NCI-H82 (cell line): ENCODE data around the gene SNRNP70.

Experiments used
- DNase-seq: peaks from one replicate; lab custom pipeline; 2025; lab: John Stamatoyannopoulos, UW

Gene SNRNP70

DNA sequence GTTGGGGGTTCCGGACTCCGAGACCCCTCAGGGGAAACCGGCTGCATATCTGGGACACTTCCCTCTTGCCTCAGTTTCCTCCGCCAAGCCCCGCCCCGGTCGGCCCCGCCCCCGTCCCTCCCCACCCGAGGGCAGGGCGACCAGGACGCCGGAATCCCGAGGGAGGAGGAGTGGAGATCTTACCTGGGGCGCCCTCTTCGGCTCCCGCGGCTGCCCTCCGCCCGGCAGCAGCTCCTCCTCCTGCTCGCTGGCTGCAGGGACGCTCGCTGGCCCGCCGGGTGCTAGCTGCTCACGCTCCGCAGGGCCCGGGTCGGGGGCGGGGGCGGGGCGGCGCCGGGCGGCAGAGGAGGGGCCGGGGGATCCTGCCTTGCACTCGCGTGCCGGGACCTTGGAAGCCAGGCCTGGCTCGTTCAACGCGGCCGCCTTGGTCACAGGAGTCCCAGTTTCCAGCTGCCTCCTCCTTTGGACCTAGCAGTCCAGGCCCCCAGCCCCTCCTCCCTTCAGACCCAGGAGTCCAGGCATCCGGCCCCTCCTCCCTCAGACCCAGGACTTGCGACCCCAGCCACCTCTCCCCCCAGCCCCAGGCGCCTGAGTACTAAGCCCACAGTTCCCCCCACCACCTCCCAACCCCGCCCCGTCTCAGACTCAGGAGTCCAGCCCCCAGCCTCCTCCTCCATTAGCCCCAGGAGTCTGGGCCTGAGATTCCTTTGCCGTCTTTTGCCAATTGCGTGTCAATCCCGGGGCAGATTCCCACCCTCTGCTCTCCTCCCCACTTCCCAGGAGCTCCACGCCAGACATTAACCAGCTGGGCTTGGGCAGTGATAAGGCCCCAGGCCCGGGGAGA, 20.3 kb upstream of the SNRNP70 start, which contains the start of gene NTF4:
NTF4 (minus strand) TSS at position 51 of the 844 bp plus-strand sequence. CDS start 2,821 bp downstream, outside the sequence.
- DNase-seq: peak; percentile 43

DNA sequence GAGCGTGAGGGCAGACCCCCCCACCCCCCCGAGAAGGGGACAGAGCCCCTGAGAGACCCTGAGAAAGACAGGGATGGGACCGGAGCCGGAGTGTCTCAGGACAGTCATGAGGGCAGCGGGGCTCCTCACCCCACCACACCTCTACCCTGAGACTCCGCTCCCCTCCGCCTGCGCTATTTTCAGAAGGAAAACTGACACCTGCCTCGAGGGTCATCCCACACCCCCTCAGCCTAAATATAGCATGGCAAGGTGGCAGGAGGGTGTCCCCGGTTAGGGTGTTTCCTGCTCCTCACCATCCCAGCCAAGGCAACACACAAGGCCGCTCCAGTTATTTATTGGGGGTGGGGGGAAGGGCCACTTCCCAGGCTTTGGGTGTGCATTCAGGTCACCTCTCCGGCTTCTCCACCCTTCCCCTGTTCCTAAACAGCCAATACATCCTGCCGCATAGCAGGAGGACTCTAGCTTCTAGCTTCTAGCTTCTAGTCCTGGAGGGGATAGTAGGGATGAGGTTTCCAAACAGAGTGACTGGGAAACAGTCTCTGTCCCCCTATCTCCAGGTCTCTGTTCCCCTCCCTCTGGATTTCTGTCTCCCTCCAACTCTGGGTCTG, 19.2 kb upstream of the SNRNP70 start:
- DNase-seq: peak; percentile 21

DNA sequence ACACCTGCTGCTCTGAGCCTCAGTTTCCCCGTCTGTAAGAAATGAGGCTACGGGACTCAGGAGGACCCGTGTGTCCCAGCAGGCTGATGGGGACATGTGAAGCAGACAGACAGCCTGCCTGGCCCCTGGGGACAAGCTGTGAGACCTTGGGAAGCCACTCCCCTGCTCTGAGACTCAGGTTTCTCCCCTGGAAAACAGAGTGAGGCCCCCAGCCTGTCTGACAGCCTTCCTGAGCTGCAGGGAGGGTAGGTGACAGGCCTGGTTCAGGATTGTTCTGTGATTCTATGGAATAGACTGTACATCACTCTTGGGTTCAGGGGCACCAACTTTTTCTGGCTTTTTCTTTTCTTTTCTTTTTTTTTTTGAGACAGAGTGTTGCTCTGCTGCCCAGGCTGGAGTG, 17.7 kb upstream of the SNRNP70 start:
- DNase-seq: peak; percentile 24

DNA sequence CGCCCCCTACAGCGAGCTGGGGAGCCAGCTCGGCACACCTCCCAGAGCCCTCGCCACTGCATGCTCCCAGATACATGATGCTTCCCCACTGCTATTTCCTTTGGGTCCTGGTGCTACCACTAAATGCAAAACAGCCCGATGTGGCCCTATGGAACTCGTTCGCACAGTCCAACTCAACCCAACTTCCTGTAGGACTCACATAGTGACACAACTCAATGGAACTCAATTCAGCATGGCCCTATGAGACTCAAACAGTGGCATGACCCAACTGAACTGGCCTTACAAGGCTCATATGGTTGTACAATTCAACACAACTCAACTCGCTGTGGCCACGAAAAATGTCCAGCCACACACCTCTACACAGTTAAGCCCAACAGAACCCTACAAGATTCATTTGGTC, 16.2 kb upstream of the SNRNP70 start:
- DNase-seq: no peak

DNA sequence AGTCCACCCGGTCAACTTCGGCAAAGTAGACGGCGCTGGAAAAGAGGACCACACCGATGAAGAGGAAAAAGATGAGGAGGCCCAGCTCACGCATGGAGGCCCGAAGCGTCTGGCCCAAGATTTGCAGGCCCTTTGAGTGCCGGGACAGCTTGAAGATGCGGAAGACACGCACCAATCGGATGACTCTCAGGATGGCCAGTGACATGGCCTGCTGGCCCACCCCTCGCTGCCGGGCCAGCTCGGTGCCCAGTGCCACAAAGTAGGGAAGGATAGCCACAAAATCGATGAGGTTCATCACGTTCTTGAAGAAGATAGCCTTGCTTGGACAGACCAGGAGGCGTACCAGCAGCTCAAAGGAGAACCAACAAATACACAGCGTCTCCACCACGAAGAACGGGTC, 14.8 kb upstream of the SNRNP70 start:
- no peak for DNase-seq

DNA sequence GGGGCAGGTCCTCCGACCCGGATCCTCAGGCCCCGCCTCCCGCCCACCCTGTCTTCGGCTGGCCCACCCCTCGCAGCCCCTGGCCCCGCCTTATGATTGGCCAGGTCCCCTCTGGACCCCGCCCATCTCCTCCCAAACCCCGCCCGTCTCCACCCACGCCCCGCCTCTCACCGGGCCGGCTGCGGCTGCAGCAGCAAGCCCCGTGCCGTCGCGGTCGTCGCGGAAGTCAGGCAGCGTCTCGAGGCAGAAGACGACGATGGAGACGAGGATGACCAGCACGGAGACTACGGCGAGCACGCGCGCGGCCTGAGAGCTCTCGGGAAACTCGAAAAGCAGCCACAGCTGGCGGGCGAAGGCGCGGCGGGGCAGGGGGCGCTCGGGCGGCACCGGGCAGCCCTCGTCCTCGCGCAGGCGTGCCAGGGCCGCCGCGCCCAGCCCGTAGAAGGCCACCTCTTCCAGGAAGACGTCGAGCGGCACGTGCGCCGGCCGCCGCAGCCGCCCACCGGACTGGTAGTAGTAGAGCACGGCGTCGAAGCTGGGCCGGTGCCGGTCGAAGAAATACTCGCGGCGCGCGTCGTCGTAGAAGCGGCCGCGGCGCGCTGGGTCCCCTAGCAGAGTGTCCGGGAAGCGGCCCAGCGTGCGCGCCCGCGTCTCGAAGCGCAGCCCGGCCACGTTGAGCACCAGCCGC, 13.2 kb upstream of the SNRNP70 start:
- DNase-seq: peak; percentile 84

DNA sequence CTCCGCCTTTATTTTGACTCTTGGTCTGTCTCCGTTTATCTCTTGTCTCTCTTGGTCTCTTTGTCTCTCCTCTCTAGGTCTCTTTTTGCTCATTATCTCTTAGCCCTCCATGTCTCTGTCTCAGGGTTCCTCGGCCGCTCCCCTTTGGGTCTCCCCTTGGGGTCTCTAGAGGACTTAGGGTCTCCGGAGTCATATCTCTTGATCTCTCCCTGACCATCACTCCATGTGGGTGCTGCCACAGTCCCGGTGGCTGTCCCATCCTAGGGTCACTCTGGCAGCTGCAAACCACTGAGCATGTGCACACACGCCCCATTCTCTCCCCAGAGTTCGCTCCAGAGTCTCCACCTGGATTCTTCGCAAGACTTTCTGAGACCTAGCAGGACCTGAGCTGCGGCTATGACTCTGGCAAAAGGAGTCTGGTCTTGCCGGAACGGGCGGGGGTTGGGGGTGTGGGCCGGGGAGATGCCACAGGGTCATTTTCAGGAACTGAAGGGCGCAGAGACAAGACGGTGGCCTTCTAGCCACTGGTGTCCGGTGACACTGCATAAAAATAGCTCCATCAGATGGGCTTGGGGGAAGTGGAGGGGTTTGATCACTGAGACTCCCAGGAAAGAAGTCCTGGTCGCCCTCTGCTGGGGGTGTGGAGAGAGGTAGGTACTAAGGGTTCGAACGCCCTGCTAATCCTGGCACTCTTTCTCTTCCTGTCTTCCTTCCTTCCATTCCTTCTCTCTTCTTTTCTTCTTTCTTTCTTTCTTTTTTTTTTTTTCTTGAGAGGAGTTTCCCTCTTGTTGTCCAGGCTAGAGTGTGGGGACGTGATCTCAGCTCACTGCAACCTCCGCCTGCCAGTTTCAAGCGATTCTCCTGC, 11.5 kb upstream of the SNRNP70 start:
- peak; percentile 83 for DNase-seq

DNA sequence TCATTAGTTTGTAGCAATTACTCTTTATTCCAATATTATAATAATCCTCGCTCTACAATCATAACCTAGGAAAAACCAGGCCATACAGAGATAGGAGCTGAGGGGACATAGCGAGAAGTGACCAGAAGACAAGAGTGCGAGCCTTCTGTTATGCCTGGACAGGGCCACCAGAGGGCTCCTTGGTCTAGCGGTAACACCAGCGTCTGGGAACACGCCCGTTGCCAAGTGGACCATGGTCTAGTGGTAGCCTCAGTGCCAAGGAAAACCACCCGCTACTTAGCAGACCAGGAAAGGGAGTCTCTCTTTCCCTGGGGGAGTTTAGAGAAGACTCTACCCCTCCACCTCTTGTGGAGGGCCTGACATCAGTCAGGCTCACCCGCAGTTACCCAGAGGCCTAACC, 10.4 kb upstream of the SNRNP70 start:
- DNase-seq: peak; percentile 63

DNA sequence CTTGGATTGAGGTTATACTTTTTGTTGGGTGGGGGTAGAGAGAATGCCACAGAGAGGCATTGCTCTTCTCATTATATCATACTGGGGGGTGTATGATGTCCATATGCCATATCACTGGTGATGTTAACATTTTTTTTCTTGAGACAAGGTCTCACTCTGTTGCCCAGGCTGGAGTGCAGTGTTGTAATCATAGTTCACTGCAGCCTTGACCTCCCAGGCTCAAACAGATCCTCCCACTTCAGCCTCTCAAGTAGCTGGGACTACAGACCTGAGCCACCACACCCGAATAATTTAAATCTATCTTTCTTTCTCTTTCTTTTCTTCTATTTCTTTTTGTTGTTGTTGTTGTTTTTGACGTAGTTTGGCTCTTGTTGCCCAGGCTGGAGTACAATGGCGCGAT, 4.9 kb upstream of the SNRNP70 start:
- DNase-seq: no peak

DNA sequence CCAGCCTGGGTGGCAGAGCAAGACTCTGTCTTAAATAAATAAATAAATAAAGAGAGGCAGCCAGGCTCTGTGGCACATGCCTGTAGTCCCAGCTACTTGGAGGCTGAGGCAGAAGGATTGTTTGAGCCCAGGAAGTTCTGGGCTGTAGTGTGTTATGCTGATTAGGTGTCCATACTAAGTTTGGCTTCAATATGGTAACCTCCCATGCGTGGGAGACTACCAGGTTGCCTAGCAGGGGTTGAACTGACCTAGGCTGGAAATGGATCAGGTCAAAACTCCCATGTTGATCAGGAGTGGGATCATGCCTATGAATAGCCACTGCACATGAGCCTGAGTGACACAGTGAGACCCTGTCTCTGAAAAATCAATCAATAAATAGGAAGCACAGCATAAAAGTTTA, 4.0 kb upstream of the SNRNP70 start:
- DNase-seq: no peak

DNA sequence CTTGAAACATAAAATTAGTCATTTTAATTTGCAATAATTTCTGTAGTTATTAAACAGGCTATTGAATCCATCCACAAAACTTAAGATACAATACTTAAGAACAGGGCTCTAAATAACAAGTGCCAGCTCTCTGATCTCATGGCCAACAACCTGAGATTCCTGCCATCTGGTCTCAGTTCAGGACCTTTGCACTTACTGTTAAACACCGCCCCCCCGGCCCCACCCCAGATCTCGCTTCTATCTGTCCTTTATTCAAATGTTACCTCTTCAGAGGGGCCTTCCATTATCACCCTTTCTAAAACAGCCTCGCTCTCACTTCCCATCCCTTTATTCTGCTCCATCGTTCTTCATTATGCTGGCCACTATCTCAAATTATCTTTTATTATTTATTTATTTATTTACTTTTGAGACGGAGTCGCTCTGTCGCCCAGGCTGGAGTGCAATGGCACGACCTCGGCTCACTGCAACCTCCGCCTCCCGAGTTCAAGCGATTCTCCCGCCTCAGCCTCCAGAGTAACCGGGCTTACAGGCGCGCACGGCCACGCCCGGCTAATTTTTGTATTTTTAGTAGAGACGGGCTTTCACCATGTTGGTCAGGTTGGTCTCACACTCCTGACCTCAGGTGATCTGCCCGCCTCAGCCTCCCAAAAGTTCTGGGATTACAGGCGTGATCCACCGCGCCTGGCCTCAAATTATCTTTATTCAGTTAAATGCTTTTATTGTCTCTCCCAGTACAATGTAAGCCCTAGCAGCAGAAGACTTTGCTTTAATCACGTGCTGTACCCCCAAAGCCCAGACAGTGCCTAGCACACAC, 838 bp upstream of the SNRNP70 start:
- peak; percentile 44 for DNase-seq

DNA sequence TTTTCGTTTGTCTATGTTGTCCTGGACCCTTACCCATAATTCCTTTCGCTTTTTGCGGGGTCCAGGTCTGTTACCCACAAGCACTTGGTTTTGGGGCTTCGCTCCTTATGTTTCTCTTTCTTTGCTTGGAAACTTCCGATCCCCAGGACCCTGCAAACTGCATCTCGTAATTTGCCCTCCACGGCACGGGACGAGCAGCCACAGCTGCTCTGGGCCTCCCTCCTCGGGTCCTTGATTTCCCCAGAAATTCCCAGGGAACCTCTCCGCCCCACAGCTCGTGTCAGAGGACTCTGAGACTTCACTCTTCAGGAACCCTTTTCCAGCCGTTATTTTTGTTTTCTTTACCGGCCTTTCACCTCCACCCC, 599 bp downstream of the SNRNP70 start:
- DNase-seq: no peak

DNA sequence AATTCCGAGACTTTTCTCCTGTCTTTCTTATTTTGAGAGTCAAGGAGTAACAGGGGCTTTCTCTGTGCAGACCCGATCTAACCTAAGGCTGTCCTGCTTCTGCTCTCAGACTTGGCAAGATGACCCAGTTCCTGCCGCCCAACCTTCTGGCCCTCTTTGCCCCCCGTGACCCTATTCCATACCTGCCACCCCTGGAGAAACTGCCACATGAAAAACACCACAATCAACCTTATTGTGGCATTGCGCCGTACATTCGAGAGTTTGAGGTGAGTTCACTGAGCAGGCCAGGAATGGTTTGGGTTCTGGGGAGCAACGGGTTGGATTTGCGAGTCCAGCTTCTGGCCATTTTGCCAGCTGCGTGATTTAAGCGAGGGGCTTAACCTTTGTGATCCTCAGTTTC, 1.0 kb downstream of the SNRNP70 start:
- no peak for DNase-seq

DNA sequence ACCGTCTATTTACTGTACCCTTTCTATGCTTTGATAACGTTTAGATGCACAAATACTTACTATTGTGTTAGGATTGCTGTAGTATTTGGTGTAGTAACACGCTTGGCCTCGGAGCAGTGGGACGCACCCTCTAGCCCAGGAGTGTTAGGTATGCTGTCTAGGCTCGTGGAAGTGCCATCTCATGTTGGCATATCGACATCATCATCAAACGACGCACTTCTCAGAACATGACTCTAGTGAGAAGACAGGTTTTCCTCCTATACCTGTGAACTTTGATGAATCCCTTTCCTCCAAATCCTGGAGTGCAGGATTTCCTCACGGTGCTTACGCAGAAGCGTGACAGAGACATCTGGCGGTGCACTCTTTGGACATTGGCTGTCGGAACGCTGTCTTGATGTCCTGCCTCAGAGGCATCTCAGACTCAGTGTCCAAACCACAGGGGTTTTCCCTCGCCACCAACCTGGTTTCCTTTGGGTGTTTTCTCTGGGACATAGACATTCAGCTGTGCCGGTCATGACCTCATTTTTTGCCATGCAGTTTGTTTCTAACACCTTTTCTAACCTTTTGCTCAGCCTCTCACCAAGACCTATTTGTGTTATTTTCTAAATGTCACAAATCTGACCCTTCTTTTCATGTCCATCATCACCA, 6.3 kb downstream of the SNRNP70 start:
- DNase-seq: no peak

DNA sequence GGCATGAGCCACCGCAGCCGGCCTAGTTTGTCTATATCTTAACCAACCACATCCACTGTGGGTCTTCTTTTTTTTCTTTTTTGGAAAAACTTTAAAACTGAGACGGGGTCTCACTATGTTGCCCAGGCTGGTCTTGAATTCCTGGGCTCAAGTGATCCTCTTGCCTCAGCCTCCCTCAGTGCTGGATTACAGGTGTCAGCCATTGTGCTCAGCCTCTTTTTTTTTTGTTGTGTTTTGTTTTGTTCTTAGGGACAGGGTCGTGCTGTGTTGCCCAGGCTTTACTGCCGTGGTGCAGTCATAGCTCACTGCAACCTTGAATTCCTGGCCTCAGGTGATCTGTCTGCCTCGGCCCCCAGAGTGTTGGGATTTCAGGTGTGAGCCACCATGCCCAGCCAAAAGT, 7.4 kb downstream of the SNRNP70 start:
- no peak for DNase-seq

DNA sequence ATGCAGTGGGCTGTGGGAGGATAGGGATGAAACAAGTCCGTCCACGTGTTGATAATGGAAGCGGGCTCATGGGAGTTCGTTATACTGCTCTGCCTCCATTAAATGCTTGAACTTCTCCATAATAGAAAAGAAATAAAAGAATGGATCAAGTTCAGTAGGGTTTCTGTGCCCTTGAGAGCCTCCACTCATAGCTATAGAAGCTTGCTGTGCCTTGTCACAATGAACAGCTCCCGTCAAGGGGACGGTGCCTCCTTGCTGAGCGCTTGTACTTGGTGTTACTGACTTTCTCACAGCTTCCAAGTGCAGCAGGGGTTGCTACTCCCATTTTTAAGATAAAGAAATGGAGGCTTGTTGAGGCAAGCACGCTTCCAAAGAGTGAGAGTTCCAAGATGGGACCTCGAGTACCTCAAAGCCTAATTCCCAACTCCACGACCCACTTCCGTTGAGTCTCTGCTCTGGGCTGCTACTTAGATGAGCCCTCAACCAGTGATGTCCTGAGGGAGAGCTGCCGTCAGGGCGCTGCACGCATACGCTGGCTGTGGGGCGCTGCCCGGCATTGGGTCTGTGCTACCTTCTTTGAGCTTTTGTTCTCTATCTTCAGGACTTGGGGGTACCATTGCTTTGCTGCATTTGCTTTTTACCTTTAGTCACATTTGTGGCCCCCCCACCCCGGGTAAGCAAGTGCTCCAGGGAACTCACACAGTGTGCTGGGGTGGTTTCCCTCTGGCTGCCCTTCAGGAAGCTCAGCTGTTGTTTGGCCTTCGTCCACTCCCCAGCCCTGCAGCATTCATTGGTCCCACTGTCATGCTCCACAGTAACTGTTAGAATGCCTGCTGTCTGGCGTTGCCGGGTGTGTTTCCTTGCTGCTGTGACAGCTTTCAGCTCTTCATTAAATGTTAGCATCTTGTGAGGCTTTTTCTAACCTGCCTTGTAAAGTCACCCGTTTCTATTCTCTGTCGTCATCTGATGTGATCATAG, 9.5 kb downstream of the SNRNP70 start:
- DNase-seq: no peak

DNA sequence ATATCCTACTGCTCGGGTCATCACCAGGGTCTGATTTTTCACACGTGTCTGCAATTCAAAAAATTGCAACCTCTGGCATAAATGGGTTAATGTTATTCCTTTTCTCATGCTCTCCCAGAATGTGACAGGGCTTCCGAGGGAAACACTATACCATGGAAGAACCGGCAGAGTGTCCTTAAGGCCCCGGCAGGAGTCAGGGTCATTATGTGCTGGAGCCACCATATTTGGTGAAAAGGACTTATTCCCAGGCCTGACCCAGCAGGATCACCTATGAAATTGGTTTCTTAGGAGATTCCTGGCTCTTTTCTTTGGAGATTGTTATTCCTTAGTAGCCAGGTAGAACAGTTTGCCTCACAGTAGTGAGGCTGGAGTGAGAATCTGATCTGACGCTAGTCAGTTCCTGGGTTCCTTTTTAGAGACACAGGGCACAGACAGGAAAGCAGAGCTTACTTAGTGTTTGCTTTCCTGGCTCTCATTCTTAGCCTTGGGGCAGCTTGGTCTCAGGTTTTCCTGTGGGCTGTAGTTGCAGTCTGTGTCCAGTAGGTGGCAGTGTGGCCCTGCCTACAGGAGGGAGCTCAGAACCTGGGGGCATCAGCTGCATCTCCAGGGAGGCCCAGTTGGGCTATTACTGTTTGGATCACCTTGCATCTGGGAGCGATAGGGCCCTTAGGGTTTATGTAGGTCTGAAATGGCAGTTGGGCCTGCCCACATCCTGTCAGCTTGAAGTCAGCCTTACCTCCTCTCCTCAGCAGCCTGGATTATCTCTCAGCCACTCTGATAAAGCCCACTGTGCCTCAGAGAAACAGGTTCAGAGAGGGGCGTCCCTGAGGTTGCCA, 12.4 kb downstream of the SNRNP70 start:
- peak; percentile 85 for DNase-seq

DNA sequence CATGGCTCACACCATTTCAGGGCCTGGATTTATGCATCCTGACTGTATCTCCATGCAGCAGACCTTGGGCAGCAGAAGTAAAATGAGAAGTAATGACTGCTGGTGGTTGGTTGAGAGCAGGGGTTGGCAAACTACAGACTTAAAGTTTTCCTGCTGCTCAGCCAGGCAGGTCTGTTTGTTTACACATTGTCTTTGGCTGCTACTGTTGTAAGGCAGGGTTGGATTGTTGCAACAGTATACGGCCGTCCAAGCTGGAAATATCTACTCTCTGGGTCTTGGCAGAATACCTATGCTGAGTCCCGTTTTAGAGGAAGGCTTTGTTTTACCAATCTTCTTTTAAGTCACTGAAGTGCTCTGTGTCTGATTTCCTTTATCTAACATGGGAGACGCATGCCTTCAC, 13.5 kb downstream of the SNRNP70 start:
- no peak for DNase-seq

DNA sequence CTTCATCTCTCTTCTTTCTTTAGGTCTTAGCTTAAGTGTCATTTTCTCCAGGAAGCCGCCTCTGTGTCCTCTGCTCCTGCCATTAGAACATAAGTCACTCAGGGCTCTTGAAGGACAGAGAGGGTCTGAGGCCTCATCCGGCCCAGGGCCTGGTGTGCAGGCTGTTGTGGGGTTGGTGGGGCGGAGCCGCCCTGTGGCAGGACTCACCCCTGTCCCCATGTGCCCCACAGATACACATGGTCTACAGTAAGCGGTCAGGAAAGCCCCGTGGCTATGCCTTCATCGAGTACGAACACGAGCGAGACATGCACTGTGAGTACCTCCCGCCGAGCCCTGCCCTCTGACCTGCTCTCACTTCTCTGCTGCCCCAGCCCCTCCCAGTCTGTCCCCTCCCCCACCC, 15.9 kb downstream of the SNRNP70 start:
- no peak for DNase-seq
